ENCODE data around the gene RFESD.
A peak's percentile ranks its signal among the peaks of the same experiment; 100 is the strongest.

The RFESD gene
- total RNA-seq = 3.4 reads per million, percentile 13 among the genes with 10 or more reads in this experiment

- peak; percentile 86 for DNase-seq
Observed at GRCh38 chr5:95646569-95647431, at the start of gene RFESD. TSS of gene RFESD (plus strand) at chr5:95646777. CDS start at chr5:95652272, 5,495 bp downstream.

- no peak for DNase-seq
Observed at GRCh38 chr5:95599252-95599651, 47.3 kb upstream of the RFESD start.

DNA sequence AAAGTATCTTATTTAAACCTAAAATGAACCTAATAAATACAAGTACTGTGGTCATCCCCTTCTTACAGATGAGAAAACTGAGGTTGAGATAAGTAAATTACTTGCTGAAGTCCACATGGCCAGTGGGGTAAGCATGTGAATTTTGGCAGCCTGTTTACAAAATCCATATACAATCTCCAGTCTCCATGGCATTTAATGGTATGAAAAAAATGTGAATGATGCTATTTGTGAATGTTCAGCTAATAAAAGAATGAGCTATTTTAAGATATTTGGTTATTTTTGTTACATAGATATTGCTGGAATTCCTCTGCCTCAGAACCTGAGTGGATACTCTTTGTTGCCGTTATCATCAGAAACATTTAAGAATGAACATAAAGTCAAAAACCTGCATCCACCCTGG is 46.0 kb upstream of the RFESD start:
- DNase-seq = no peak

- no peak for DNase-seq
Observed at GRCh38 chr5:95605786-95606185, 40.8 kb upstream of the RFESD start.

DNA sequence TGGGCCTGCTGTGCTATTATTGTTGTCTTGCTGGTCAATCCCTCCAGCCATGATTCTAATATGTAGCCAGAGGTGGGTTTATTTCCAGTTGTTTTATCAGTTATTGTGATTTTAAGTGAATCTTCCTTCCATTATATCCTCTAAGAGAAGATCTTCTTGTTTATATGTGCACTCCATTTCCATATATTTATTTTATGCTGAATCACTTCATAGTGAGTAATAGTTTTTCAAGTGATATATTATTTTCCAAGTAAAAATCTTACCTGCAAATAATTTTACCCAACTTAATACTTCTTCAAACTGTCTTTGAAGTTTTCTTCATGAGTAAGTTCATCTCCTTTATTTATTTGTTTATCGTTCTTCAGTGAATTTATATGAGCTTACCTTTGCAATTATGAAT is 40.2 kb upstream of the RFESD start:
- no peak for DNase-seq

DNA sequence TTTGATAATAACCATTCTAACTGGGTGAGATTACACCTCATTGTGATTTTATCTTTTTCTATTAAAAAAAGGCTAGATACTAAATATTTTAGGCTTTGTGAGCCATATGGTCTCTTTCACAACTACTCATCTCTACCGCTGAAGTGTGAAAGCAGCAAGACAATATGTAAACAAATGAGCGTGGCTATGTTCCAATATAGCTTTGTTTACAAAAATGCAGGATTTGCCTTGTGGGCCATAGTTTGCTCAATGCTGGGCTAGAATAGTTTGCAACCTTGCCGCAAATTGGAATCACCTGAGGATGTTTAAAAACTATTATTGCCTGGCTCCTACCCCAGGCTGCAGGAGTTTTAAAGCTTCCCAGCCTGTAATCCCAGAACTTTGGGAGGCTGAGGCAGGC is 36.9 kb upstream of the RFESD start:
- DNase-seq = no peak

GRCh38 chr5:95610546-95610945 is 36.0 kb upstream of the RFESD start:
- no peak for DNase-seq

GRCh38 chr5:95611396-95611795 is 35.2 kb upstream of the RFESD start:
- no peak for DNase-seq

- DNase-seq = no peak
Observed at GRCh38 chr5:95613514-95613913, 33.1 kb upstream of the RFESD start.

GRCh38 chr5:95615164-95615467 is 31.5 kb upstream of the RFESD start:
- no peak for DNase-seq

- DNase-seq = no peak
Observed at GRCh38 chr5:95617057-95617456, 29.5 kb upstream of the RFESD start.

DNA sequence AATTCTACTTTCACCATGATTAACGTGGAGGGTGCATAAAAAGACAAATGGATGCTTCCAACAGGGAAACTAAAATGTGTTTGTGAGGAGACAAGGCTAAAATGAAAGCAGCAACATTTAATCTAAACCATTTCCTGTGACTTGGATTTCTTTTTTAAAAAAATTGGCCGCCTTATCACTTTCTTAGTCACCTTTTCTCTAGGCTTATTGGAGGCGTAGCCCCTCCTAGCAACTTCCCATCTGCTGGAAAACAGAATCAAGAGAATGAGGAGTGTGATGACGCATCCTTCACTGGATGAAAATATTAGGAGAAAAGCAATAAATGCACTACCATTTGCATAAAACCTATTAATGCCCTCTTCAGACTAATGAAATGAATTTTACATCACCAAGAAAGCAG is 27.5 kb upstream of the RFESD start:
- no peak for DNase-seq

DNA sequence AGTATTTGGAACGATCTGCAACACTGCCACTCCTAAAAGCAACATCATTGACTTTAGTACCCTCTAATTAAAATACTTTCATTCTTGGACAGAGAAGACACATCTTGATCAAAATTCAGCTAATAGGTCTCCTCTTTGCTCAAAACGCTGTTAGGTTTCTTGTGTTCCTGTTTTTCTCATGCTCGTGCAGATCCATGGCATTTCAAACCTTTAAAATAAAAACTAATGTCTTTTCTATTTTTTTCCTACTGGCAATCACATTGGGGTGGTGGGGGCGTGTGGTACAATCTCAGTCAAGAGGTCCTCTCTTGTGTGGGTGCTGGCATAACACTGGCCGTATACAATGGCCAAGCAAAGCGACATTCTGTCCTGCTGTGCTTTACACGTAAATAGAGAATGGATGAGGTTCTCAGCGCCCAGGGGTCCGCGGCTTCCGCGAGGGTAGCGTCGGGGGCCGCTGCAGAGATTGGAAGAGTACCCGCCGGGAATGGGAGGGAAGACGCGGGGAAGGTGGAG is 27.0 kb upstream of the RFESD start:
- no peak for DNase-seq

DNA sequence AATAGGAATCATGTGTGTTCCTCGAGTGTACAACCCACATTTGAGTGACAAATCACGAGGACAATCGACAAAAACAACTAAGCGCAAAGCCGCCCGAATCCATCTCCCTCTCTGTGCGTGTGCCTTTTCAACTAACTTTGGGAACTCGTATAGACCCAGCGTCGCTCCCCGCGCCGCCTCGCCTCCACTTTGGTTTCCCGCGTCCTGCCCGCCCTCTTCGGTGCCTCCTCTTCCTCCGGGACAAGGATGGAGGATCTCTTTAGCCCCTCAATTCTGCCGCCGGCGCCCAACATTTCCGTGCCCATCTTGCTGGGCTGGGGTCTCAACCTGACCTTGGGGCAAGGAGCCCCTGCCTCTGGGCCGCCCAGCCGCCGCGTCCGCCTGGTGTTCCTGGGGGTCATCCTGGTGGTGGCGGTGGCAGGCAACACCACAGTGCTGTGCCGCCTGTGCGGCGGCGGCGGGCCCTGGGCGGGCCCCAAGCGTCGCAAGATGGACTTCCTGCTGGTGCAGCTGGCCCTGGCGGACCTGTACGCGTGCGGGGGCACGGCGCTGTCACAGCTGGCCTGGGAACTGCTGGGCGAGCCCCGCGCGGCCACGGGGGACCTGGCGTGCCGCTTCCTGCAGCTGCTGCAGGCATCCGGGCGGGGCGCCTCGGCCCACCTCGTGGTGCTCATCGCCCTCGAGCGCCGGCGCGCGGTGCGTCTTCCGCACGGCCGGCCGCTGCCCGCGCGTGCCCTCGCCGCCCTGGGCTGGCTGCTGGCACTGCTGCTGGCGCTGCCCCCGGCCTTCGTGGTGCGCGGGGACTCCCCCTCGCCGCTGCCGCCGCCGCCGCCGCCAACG is 26.3 kb upstream of the RFESD start, which contains the start of gene GPR150:
Gene GPR150, plus strand, starts transcription at position 58 of the 840 bp plus-strand sequence. Its CDS starts 189 bp downstream, at position 247.
- peak; percentile 41 for DNase-seq

- DNase-seq = peak; percentile 27
Observed at GRCh38 chr5:95620870-95621838, 25.4 kb upstream of the RFESD start.

GRCh38 chr5:95621839-95622629 is 24.5 kb upstream of the RFESD start:
- DNase-seq = no peak

DNA sequence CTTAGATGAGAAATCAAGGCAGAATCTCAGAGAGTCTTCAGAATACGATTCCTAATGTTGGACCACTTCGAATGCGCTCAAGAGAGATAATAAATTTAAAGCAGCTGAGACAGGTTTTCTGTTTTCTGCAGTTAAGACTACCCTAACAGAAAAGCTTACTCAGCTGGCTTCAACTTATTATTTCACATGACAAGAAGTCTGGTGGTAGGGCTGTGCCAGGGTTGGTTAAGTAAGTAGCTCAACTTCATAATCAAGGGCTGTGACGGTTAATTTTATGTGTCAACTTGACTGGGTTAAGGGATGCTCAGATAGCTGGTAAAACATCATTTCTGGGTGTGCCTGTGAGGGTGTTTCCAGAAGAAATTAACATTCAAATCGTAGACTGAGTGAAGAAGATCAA is 22.9 kb upstream of the RFESD start:
- no peak for DNase-seq

DNA sequence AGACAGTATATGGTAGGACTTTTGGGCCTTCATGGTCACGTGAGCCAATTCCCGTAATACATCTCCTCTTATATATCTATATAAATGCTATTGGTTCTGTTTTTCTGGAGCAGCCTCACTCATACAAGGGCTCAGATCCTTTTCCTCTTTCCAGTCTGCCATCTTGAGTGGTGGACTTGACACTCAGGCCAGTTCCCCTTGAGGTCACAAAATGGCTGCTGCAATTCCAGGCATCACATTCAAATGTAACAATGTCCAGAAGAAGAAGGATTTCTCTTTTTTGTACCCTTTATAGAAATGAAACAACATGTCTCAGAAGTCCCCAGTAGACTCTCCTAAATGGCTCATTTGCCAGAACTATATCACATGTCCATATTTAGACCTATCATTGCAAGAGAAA is 22.2 kb upstream of the RFESD start:
- no peak for DNase-seq

- DNase-seq = no peak
Observed at GRCh38 chr5:95626701-95627100, 19.9 kb upstream of the RFESD start.

GRCh38 chr5:95627971-95628810 is 18.4 kb upstream of the RFESD start:
- no peak for DNase-seq

DNA sequence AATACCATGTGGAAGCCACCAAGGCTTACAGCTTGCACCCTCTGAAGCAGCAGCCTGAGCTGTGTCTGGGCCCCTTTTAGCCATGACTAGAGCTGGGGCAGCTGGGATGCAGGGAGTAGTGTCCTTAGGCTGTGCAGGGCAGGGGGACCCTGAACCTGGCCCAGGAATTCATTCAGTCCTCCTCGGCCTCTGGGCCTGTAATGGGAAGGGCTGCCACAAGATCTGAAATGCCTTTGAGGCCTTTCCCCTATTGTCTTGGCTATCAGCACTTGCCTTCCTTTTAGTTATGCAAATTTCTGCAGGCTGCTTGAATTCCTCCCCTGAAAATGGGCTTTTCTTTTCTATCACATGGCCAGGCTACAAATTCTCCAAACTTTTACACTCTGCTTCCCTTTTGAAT is 17.6 kb upstream of the RFESD start:
- no peak for DNase-seq
